A549 (cell line): ENCODE results near the gene SYP. TPM values are rescaled to one million over a fixed set of nuclear protein-coding genes. Genes with fewer than 3 reads are reported as not detected.

Experiments
- ATOH8 ChIP-seq: fragments of 250-450 bp; sonication (Bioruptor Pico); IDR thresholded peaks from 2 replicates; pipeline ENCODE4 v1.5.0; 2020; ENCODE audit warnings: low read depth, mild to moderate bottlenecking, moderate library complexity
- BHLHE40 ChIP-seq: IDR thresholded peaks from 2 replicates; pipeline ENCODE4 v1.6.1; 2012; ENCODE audit warnings: low read depth, low read length, inconsistent platforms
- CHD2 ChIP-seq: fragments of 150-350 bp; IDR thresholded peaks from 2 replicates; pipeline ENCODE4 v1.6.1; 2014; ENCODE audit warnings: low read length; ENCODE audit not compliant: partially characterized antibody
- EHMT2 ChIP-seq: fragments of 200-600 bp; sonication (generic); IDR thresholded peaks from 2 replicates; pipeline ENCODE4 v1.6.1; 2016; ENCODE audit warnings: antibody characterized with exemption, low read depth, mild to moderate bottlenecking, moderate library complexity
- ELK1 ChIP-seq: fragments of 150-350 bp; IDR thresholded peaks from 2 replicates; pipeline ENCODE4 v1.6.1; 2014; ENCODE audit warnings: low read depth, mild to moderate bottlenecking, low read length
- EP300 ChIP-seq, 2 experiments: fragments of >200 bp; sonication (Bioruptor Twin); formaldehyde crosslinking; IDR thresholded peaks; 2 replicates in 1 of 2; 3 replicates in 1 of 2; pipeline ENCODE4 v1.6.1; 2016 to 2017
- FOSB ChIP-seq: fragments of 250-450 bp; sonication (Bioruptor Pico); IDR thresholded peaks from 2 replicates; pipeline ENCODE4 v1.5.0; 2020; ENCODE audit warnings: mild to moderate bottlenecking, moderate library complexity
- FOSL2 ChIP-seq, 2 experiments: fragments of 450-650 bp in 1 of 2; fragments of >200 bp in 1 of 2; sonication (Bioruptor Twin) in 1 of 2; formaldehyde crosslinking; IDR thresholded peaks; 2 replicates each; pipeline versions ENCODE4 v1.5.0 to v1.6.1; 2016 to 2020; ENCODE audit warnings: mild to moderate bottlenecking in 1 of 2, moderate library complexity in 1 of 2
- FOXS1 ChIP-seq: fragments of 250-450 bp; sonication (Bioruptor Pico); IDR thresholded peaks from 2 replicates; pipeline ENCODE4 v1.5.0; 2020; ENCODE audit warnings: mild to moderate bottlenecking, moderate library complexity
- GATA3 ChIP-seq: IDR thresholded peaks from 2 replicates; pipeline ENCODE4 v1.6.1; 2012; ENCODE audit warnings: borderline replicate concordance
- HDAC2 ChIP-seq: fragments of 200-600 bp; sonication (generic); IDR thresholded peaks from 2 replicates; pipeline ENCODE4 v1.6.1; 2016
- HES2 ChIP-seq: fragments of >200 bp; sonication (Bioruptor Twin); formaldehyde crosslinking; IDR thresholded peaks from 2 replicates; pipeline ENCODE4 v1.6.1; 2016
- HEYL ChIP-seq: fragments of 250-450 bp; sonication (Bioruptor Pico); IDR thresholded peaks from 2 replicates; pipeline ENCODE4 v1.8.0; 2021; ENCODE audit warnings: mild to moderate bottlenecking, moderate library complexity
- HOXB5 ChIP-seq: fragments of 250-450 bp; sonication (Bioruptor Pico); IDR thresholded peaks from 2 replicates; pipeline ENCODE4 v1.5.0; 2020; ENCODE audit warnings: mild to moderate bottlenecking, moderate library complexity
- JUN ChIP-seq, 2 experiments: fragments of >200 bp; sonication (Bioruptor Twin); formaldehyde crosslinking; IDR thresholded peaks; 2 replicates in 1 of 2; 3 replicates in 1 of 2; pipeline ENCODE4 v1.6.1; 2016 to 2017
- JUNB ChIP-seq: fragments of >200 bp; sonication (Bioruptor Twin); formaldehyde crosslinking; IDR thresholded peaks from 2 replicates; pipeline ENCODE4 v1.6.1; 2016
- KDM1A ChIP-seq: fragments of 200-600 bp; sonication (generic); IDR thresholded peaks from 2 replicates; pipeline ENCODE4 v1.6.1; 2016; ENCODE audit warnings: low read depth, mild to moderate bottlenecking
- KDM5A ChIP-seq: fragments of 200-600 bp; sonication (generic); IDR thresholded peaks from 2 replicates; pipeline ENCODE4 v1.6.1; 2016; ENCODE audit warnings: antibody characterized with exemption, mild to moderate bottlenecking
- MAX ChIP-seq: IDR thresholded peaks from 2 replicates; pipeline ENCODE4 v1.6.1; 2012
- MYC ChIP-seq: IDR thresholded peaks from 2 replicates; pipeline ENCODE4 v1.6.1; 2012; ENCODE audit warnings: mild to moderate bottlenecking, inconsistent platforms, low read length, improper control_type of control experiment, borderline replicate concordance
- NFE2L2 ChIP-seq: fragments of 150-350 bp; conservative IDR thresholded peaks from 2 replicates; pipeline ENCODE4 v1.6.1; 2014; ENCODE audit warnings: low read length
- NPAS2 ChIP-seq: fragments of 250-450 bp; sonication (Bioruptor Pico); IDR thresholded peaks from 2 replicates; pipeline ENCODE4 v1.8.0; 2022; ENCODE audit warnings: mild to moderate bottlenecking, moderate library complexity, borderline replicate concordance
- NR3C1 ChIP-seq: fragments of >200 bp; sonication (Bioruptor Twin); formaldehyde crosslinking; IDR thresholded peaks from 3 replicates; pipeline ENCODE4 v1.6.1; 2017
- PHF8 ChIP-seq: fragments of 200-600 bp; sonication (generic); IDR thresholded peaks from 2 replicates; pipeline ENCODE4 v1.6.1; 2016; ENCODE audit warnings: low read depth, mild to moderate bottlenecking, antibody characterized with exemption, moderate library complexity, borderline replicate concordance
- RARB ChIP-seq: fragments of 250-450 bp; sonication (Bioruptor Pico); IDR thresholded peaks from 2 replicates; pipeline ENCODE4 v1.8.0; 2021; ENCODE audit warnings: mild to moderate bottlenecking, moderate library complexity
- RCOR1 ChIP-seq: fragments of 150-350 bp; IDR thresholded peaks from 2 replicates; pipeline ENCODE4 v1.6.1; 2014; ENCODE audit warnings: antibody characterized with exemption, low read length, low read depth
- RFX5 ChIP-seq: fragments of 450-650 bp; IDR thresholded peaks from 2 replicates; pipeline ENCODE4 v1.7.1; 2014; ENCODE audit warnings: antibody characterized with exemption, mild to moderate bottlenecking, moderate library complexity
- TFCP2L1 ChIP-seq: fragments of 250-450 bp; sonication (Bioruptor Pico); IDR thresholded peaks from 2 replicates; pipeline ENCODE4 v1.5.0; 2021; ENCODE audit warnings: mild to moderate bottlenecking
- TP53 ChIP-seq: fragments of 250-450 bp; sonication (Bioruptor Pico); IDR thresholded peaks from 2 replicates; pipeline ENCODE4 v1.5.0; 2021; ENCODE audit warnings: mild to moderate bottlenecking, moderate library complexity
- ZFP36 ChIP-seq: fragments of 450-650 bp; IDR thresholded peaks from 2 replicates; pipeline ENCODE4 v1.6.1; 2014; ENCODE audit warnings: borderline replicate concordance; ENCODE audit not compliant: partially characterized antibody
- ZNF302 ChIP-seq: fragments of 250-450 bp; sonication (Bioruptor Pico); IDR thresholded peaks from 2 replicates; pipeline ENCODE4 v1.9.0; 2021; ENCODE audit warnings: inconsistent platforms, mild to moderate bottlenecking, moderate library complexity
- ZSCAN20 ChIP-seq: fragments of 250-450 bp; sonication (Bioruptor Pico); IDR thresholded peaks from 2 replicates; pipeline ENCODE4 v1.8.0; 2022; ENCODE audit warnings: mild to moderate bottlenecking, moderate library complexity
- polyA plus RNA-seq, 4 experiments: library from polyadenylated mRNA; depleted of rRNA in 3 of 4; stranded (reverse); fragments of >200 nt; fragmentation: RNase III in 1 of 4; extraction: RNeasy Plus Mini Kit Qiagen cat#74134 plus additional on column Dnase treatment in 1 of 4; gene quantifications; 2 replicates in 3 of 4; 3 replicates in 1 of 4; pipeline ENCODE4 v1.2.3, GENCODE V29; 2011 to 2017
- TF ChIP-seq, protein P1 (sequence below): fragments of 450-650 bp; IDR thresholded peaks from 2 replicates; pipeline ENCODE4 v1.6.1; 2014; ENCODE audit warnings: antibody characterized with exemption
- TF ChIP-seq, protein P2 (sequence below): fragments of >200 bp; sonication (Bioruptor Twin); formaldehyde crosslinking; IDR thresholded peaks from 3 replicates; pipeline ENCODE4 v1.5.1; 2016
- TF ChIP-seq, protein P3 (sequence below): IDR thresholded peaks from 2 replicates; pipeline ENCODE4 v1.6.1; 2012; ENCODE audit warnings: low read depth, borderline replicate concordance

Gene SYP
- polyA plus RNA-seq, 2 of the 4 experiments (the other 2 are of a cell fraction) = 1.3 to 3.8 TPM

GRCh38 chrX:49186125-49187027 lies 13.6 kb downstream of the SYP start, which contains the start of gene PRICKLE3 (continued):
- TF ChIP-seq EP300 (IDR thresholded peaks at IDR 0.05) (no peak), FOSB (CRISPR knock-in tag) (no peak), PHF8 (peak; percentile 25; the same call in 1 of the 2 replicates), ZFP36 (no peak), CHD2 (no peak), MAX (peak; percentile 94), FOSL2 (IDR thresholded peaks at IDR 0.05) (no peak), FOSL2 (CRISPR knock-in tag; IDR thresholded peaks at IDR 0.05) (no peak; the same call in 1 of the 2 replicates), FOXS1 (CRISPR knock-in tag) (no peak), RARB (no peak), JUNB (no peak), ATOH8 (no peak), NR3C1 (no peak), TP53 (CRISPR knock-in tag) (no peak), NFE2L2 (no peak), MYC (peak; percentile 86; the same call in 1 of the 2 replicates), RFX5 (no peak), ELK1 (no peak), HDAC2 (no peak), KDM1A (no peak), KDM5A (no peak), RCOR1 (no peak), BHLHE40 (no peak), GATA3 (no peak), ZSCAN20 (CRISPR knock-in tag) (no peak), NPAS2 (CRISPR knock-in tag) (no peak), TFCP2L1 (CRISPR knock-in tag) (no peak), JUN (IDR thresholded peaks at IDR 0.05) (peak in 1 of 2 experiments; percentile 44; a peak in 2 of 5 replicates), ZNF302 (CRISPR knock-in tag) (no peak), EHMT2 (no peak), HEYL (CRISPR knock-in tag) (no peak), HES2 (no peak), HOXB5 (CRISPR knock-in tag) (no peak)
- TF ChIP-seq, protein P1, sequence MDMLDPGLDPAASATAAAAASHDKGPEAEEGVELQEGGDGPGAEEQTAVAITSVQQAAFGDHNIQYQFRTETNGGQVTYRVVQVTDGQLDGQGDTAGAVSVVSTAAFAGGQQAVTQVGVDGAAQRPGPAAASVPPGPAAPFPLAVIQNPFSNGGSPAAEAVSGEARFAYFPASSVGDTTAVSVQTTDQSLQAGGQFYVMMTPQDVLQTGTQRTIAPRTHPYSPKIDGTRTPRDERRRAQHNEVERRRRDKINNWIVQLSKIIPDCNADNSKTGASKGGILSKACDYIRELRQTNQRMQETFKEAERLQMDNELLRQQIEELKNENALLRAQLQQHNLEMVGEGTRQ = peak; percentile 49
- TF ChIP-seq, protein P2, sequence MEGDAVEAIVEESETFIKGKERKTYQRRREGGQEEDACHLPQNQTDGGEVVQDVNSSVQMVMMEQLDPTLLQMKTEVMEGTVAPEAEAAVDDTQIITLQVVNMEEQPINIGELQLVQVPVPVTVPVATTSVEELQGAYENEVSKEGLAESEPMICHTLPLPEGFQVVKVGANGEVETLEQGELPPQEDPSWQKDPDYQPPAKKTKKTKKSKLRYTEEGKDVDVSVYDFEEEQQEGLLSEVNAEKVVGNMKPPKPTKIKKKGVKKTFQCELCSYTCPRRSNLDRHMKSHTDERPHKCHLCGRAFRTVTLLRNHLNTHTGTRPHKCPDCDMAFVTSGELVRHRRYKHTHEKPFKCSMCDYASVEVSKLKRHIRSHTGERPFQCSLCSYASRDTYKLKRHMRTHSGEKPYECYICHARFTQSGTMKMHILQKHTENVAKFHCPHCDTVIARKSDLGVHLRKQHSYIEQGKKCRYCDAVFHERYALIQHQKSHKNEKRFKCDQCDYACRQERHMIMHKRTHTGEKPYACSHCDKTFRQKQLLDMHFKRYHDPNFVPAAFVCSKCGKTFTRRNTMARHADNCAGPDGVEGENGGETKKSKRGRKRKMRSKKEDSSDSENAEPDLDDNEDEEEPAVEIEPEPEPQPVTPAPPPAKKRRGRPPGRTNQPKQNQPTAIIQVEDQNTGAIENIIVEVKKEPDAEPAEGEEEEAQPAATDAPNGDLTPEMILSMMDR = peak; percentile 51
- TF ChIP-seq, protein P3, sequence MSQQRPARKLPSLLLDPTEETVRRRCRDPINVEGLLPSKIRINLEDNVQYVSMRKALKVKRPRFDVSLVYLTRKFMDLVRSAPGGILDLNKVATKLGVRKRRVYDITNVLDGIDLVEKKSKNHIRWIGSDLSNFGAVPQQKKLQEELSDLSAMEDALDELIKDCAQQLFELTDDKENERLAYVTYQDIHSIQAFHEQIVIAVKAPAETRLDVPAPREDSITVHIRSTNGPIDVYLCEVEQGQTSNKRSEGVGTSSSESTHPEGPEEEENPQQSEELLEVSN = no peak
